GM12891 (cell line): ENCODE data around the gene CABLES1.

Source experiments
- POLR2A ChIP-seq: IDR thresholded peaks from 2 replicates; pipeline ENCODE4 v1.6.1; 2011; ENCODE audit warnings: low read depth, low read length, control low read depth
- POLR2AphosphoS5 ChIP-seq: IDR thresholded peaks from 2 replicates; pipeline ENCODE4 v1.6.1; 2011; ENCODE audit warnings: low read depth, low read length, control low read depth
- POU2F2 ChIP-seq: IDR thresholded peaks from 2 replicates; pipeline ENCODE4 v1.6.1; 2011; ENCODE audit warnings: low read depth, mild to moderate bottlenecking, control low read depth, low read length, moderate library complexity
- TAF1 ChIP-seq: IDR thresholded peaks from 2 replicates; pipeline ENCODE4 v1.6.1; 2011; ENCODE audit warnings: low read depth, low read length, control low read depth

DNA sequence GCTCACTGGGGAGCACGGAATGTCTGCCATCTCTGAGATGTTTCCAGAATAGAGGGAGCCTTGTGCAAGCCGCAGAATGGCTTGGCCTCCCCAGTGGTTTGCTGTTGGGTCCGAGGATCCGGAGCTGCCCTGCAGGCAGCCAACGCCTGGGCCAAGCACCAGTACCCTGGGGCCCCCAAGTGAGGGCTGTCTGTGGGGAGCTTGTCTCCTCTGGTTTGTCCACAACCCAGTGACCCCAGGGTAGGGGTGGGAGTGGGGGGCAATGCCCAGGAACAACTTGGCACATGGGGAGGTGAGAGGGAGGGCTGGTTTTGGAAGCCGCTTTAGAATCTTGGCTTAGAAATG, 147.1 kb downstream of the CABLES1 start:
- no peak for TF ChIP-seq POLR2AphosphoS5
- no peak for TF ChIP-seq POLR2A
- TF ChIP-seq TAF1 = no peak
- no peak for TF ChIP-seq POU2F2
